Natural killer cell (primary cell): Measurements from ENCODE around the gene CNTFR. TPM values are rescaled to one million over a fixed set of nuclear protein-coding genes. Genes with fewer than 3 reads are reported as not detected.

Experiments
- ATAC-seq, 3 donors: fragments of 150-1000 bp in 2 of 3; fragments of 200-7000 bp in 1 of 3; cut with Tn5 transposase; 1 replicate in 1 of 3; 2 replicates in 2 of 3; pipeline ENCODE4 v1.10.0; 2021; ENCODE audit warnings: mild to moderate bottlenecking in 2 of 3, moderate library complexity in 2 of 3
- DNase-seq, 2 donors: peaks; one replicate each; pipeline versions ENCODE4 v3.0.0 to v3.0.0-alpha.2; 2013 to 2021; ENCODE audit warnings: mixed read lengths in 1 of 2
- H3K27ac ChIP-seq: one replicate; pipeline ENCODE4 v1.5.1; 2013; ENCODE audit warnings: mild to moderate bottlenecking, low read length
- H3K27me3 ChIP-seq: one replicate; pipeline ENCODE4 v1.6.1; 2013; ENCODE audit warnings: low read length; ENCODE audit not compliant: control insufficient read depth, insufficient read depth
- H3K36me3 ChIP-seq: one replicate; pipeline ENCODE4 v1.6.1; 2013; ENCODE audit warnings: low read length; ENCODE audit not compliant: control insufficient read depth, insufficient read depth
- H3K4me1 ChIP-seq: one replicate; pipeline ENCODE4 v1.6.1; 2013; ENCODE audit warnings: low read length; ENCODE audit not compliant: control insufficient read depth, insufficient read depth
- H3K4me3 ChIP-seq: one replicate; pipeline ENCODE4 v1.5.1; 2013; ENCODE audit warnings: low read length
- H3K9me3 ChIP-seq: one replicate; pipeline ENCODE4 v1.6.1; 2013; ENCODE audit warnings: low read length; ENCODE audit not compliant: control insufficient read depth, insufficient read depth
- H3K27ac Mint-ChIP-seq, 2 donors: one replicate each; pipeline ENCODE4 v1.8.0; 2022; ENCODE audit warnings: mild to moderate bottlenecking in 2 of 2, mixed read lengths in 2 of 2, moderate library complexity in 1 of 2
- H3K27me3 Mint-ChIP-seq, 2 donors: one replicate each; pipeline ENCODE4 v1.8.0; 2022; ENCODE audit warnings: low read depth in 2 of 2, mixed read lengths in 2 of 2
- H3K36me3 Mint-ChIP-seq: one replicate; pipeline ENCODE4 v1.8.0; 2022; ENCODE audit warnings: mixed read lengths
- H3K4me1 Mint-ChIP-seq, 2 donors: one replicate each; pipeline ENCODE4 v1.8.0; 2022; ENCODE audit warnings: mixed read lengths in 2 of 2
- H3K4me3 Mint-ChIP-seq: one replicate; pipeline ENCODE4 v1.8.0; 2022; ENCODE audit warnings: mild to moderate bottlenecking, moderate library complexity, mixed read lengths
- H3K9me3 Mint-ChIP-seq, 2 donors: one replicate each; pipeline ENCODE4 v1.8.0; 2022; ENCODE audit warnings: mixed read lengths in 2 of 2
- WGBS: methylation state at CpG from one replicate; pipeline ENCODE4 v1.1.7; 2013; ENCODE audit warnings: missing lambda C conversion rate; ENCODE audit not compliant: insufficient coverage; 5-methylcytosine and 5-hydroxymethylcytosine counted together
- intact Hi-C: fragments of 100-400 bp; cut with micrococcal nuclease; formaldehyde crosslinking; loops from one replicate; pipeline ENCODE4 v1.14.2; 2022
- total RNA-seq, 4 donors: library from RNA; stranded (reverse); fragments of 120-200 nt in 1 of 4; gene quantifications; one replicate each; pipeline versions ENCODE4 v1.2.3 to v1.2.4, GENCODE V29; 2013 to 2022
- TF ChIP-seq, protein P1 (sequence below): fragments of 200-600 bp; IDR thresholded peaks from one replicate; pipeline ENCODE4 v1.8.0; 2022; ENCODE audit warnings: antibody characterized with exemption

Gene CNTFR
- total RNA-seq, 3 donors from 2014 or later (not counting 1 experiment from before 2014, with no cell fraction given): not detected

DNA sequence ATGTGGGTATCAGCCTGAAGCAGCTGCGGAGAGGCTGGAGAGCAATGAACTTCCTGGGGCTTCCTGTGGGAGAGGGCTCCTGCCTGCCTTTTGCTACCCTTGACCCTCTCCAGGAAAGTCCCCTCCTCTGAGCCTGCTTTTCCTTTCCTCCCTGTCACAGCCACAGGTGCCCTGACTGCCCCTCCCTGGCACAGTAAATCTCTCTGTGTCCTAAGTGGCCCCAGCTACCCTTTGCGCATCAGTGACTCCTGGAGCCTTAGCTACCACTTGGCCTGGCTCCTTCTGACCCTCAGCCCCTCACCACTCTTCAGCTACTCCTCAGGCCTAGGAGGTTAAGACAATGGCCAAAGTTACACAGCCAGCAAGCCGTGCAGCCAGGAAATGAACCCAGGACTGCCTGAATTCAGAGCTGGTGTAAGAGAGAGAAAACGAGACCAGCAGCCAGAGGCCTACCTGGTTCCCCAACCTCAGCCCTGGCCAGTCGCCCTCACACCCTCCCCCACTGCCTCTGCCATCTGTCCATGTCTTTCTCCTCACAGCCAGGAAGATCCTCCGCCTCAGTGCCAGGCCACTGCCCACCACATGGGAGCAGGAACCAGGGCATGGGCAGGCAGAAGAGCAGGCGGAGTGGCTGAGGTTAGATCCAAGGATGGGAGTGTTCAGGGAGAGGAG is 18.6 kb downstream of the CNTFR start:
- Histone ChIP-seq H3K4me3 (no peak overlapping the region), H3K9me3 (no peaks in the 10 kb centered on the region), H3K4me1 (no peaks in the 10 kb centered on the region), H3K36me3 (no peaks in the 10 kb centered on the region), H3K27me3 (no peaks in the 10 kb centered on the region), H3K27ac (no peak overlapping the region)
- WGBS: 79% methylated on average over 7 of the region's 7 CpGs
- no peak overlapping the region for H3K4me3 Mint-ChIP-seq
- no peak for ATAC-seq
- no peak overlapping the region for H3K27ac Mint-ChIP-seq
- peaks cover 21 to 32% of the 10 kb centered on the region in 2 donors for H3K27me3 Mint-ChIP-seq
- no peak for DNase-seq
- H3K4me1 Mint-ChIP-seq: no peaks in the 10 kb centered on the region
- intact Hi-C loops: no loop called here
- H3K36me3 Mint-ChIP-seq: no peaks in the 10 kb centered on the region
- H3K9me3 Mint-ChIP-seq: no peaks in the 10 kb centered on the region
- TF ChIP-seq, protein P1, sequence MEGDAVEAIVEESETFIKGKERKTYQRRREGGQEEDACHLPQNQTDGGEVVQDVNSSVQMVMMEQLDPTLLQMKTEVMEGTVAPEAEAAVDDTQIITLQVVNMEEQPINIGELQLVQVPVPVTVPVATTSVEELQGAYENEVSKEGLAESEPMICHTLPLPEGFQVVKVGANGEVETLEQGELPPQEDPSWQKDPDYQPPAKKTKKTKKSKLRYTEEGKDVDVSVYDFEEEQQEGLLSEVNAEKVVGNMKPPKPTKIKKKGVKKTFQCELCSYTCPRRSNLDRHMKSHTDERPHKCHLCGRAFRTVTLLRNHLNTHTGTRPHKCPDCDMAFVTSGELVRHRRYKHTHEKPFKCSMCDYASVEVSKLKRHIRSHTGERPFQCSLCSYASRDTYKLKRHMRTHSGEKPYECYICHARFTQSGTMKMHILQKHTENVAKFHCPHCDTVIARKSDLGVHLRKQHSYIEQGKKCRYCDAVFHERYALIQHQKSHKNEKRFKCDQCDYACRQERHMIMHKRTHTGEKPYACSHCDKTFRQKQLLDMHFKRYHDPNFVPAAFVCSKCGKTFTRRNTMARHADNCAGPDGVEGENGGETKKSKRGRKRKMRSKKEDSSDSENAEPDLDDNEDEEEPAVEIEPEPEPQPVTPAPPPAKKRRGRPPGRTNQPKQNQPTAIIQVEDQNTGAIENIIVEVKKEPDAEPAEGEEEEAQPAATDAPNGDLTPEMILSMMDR: no peak

DNA sequence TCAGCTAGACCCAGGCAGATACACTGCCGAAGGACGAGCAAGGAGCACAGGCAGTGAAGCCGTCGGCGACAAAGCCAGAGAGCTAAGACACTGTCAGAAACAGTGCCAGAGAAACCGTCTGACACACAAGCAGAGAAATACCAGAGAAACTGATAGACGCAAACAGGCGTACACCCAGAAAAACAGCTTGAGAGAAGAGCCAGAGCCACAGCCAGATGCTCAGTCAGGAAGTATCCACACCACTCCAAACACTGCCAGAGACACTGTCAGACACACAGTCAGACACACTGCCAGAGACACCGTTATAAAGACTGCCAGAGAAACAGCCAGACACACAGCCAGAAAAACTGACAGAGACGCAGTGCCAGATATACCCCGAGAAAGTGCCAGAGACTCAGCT is 19.1 kb downstream of the CNTFR start:
- no peak overlapping the region for H3K27ac ChIP-seq
- DNase-seq (no peak), ATAC-seq (no peak)
- H3K27me3 ChIP-seq: no peaks in the 10 kb centered on the region
- no peaks in the 10 kb centered on the region for H3K4me1 ChIP-seq
- H3K4me1 Mint-ChIP-seq: no peaks in the 10 kb centered on the region
- WGBS: 85% methylated on average over 11 of the region's 11 CpGs
- H3K4me3 ChIP-seq: no peak overlapping the region
- no peaks in the 10 kb centered on the region for H3K9me3 ChIP-seq
- no peak overlapping the region for H3K4me3 Mint-ChIP-seq
- H3K9me3 Mint-ChIP-seq: no peaks in the 10 kb centered on the region
- H3K36me3 Mint-ChIP-seq: no peaks in the 10 kb centered on the region
- TF ChIP-seq, protein P1: no peak
- H3K27ac Mint-ChIP-seq: no peak overlapping the region
- no peaks in the 10 kb centered on the region for H3K36me3 ChIP-seq
- intact Hi-C loops: no loop called here
- H3K27me3 Mint-ChIP-seq: peaks cover 18 to 28% of the 10 kb centered on the region in 2 donors

DNA sequence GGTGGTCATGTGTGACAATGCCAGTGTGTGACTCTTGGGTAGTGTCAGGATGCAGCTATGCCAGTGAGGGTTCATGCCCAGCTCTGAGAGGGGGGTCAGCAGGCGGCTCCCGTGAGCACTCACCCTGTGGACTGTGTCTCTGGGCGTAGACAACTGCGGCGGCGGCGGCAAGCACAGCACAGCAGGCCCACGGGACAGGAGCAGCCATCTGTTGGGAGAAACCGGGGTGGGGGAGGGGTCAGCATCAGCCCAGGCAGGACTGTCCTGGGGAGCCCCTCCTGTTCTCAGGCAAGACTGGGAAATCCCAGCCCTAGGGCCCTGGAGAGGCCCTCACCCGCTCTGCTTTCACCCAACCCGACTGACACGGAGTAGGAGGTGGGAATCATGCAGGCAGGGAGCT is 20.8 kb downstream of the CNTFR start:
- intact Hi-C loops: no loop called here
- H3K27ac ChIP-seq: no peak overlapping the region
- Mint-ChIP-seq H3K27me3 (peaks cover 8 to 28% of the 10 kb centered on the region in 2 donors), H3K27ac (no peak overlapping the region), H3K36me3 (no peaks in the 10 kb centered on the region), H3K4me3 (no peak overlapping the region), H3K9me3 (no peaks in the 10 kb centered on the region), H3K4me1 (no peaks in the 10 kb centered on the region)
- H3K9me3 ChIP-seq: no peaks in the 10 kb centered on the region
- WGBS: 74% methylated on average over 12 of the region's 12 CpGs
- ATAC-seq (no peak), DNase-seq (no peak)
- no peaks in the 10 kb centered on the region for H3K27me3 ChIP-seq
- H3K36me3 ChIP-seq: no peaks in the 10 kb centered on the region
- H3K4me1 ChIP-seq: no peaks in the 10 kb centered on the region
- TF ChIP-seq, protein P1: no peak
- H3K4me3 ChIP-seq: no peak overlapping the region

DNA sequence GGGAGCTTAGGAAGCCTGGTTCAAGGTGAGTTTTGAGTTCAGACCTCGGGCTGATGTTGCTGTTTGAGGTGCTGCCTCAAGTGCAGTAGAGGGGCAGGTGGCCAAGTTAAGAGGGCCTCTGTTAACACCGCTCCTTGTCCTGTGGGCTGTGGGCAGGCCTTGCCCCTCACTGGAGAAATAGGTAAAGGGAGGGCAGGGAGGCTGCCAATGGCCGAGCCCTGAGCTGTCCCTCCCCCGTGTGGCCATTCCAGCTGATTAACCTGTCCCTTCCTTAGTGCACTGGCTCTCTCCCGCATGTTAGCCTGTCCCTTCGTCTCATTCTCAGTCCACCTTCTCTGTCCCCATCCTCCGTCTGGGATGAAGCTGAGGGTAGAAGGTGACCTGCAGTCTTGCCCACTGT is 21.4 kb downstream of the CNTFR start:
- ATAC-seq (no peak), DNase-seq (no peak)
- Mint-ChIP-seq H3K36me3 (no peaks in the 10 kb centered on the region), H3K4me3 (no peak overlapping the region), H3K27me3 (peaks cover 8 to 31% of the 10 kb centered on the region in 2 donors), H3K9me3 (no peaks in the 10 kb centered on the region), H3K4me1 (no peaks in the 10 kb centered on the region), H3K27ac (no peak overlapping the region)
- Histone ChIP-seq H3K4me3 (no peak overlapping the region), H3K27me3 (no peaks in the 10 kb centered on the region), H3K27ac (no peak overlapping the region), H3K36me3 (no peaks in the 10 kb centered on the region), H3K4me1 (no peaks in the 10 kb centered on the region), H3K9me3 (no peaks in the 10 kb centered on the region)
- intact Hi-C loops: no loop called here
- TF ChIP-seq, protein P1: no peak
- WGBS: 84% methylated on average over 7 of the region's 7 CpGs
